Small intestine (tissue), 7 donors: ENCODE measurements around the gene ACTR3. TPM values are rescaled to one million over a fixed set of nuclear protein-coding genes. Genes with fewer than 3 reads are reported as not detected.
A peak's percentile ranks its signal among the peaks of the same experiment; 100 is the strongest.

Experiments
- DNase-seq, 2 donors: peaks; one replicate each; pipeline versions ENCODE4 v3.0.0 to v3.0.0-alpha.2; 2013
- FAIRE-seq: peaks from 2 replicates; lab custom pipeline; 2012; peaks lifted over from hg19 to GRCh38; lab: Jason Lieb, UNC
- H3K27ac ChIP-seq, 3 donors: one replicate each; pipeline ENCODE4 v1.5.1; 2013; ENCODE audit warnings: low read length in 2 of 3, mild to moderate bottlenecking in 2 of 3, control low read depth in 1 of 3, inconsistent platforms in 1 of 3, low read depth in 1 of 3, moderate library complexity in 1 of 3
- H3K27me3 ChIP-seq, 3 donors: one replicate each; pipeline ENCODE4 v1.6.1; 2013; ENCODE audit warnings: low read length in 3 of 3, inconsistent platforms in 1 of 3; ENCODE audit not compliant: control insufficient read depth in 3 of 3, insufficient read depth in 3 of 3
- H3K36me3 ChIP-seq, 3 donors: one replicate each; pipeline ENCODE4 v1.6.1; 2013; ENCODE audit warnings: low read length in 3 of 3, inconsistent platforms in 1 of 3, low read depth in 1 of 3, mild to moderate bottlenecking in 1 of 3, moderate library complexity in 1 of 3; ENCODE audit not compliant: control insufficient read depth in 3 of 3, insufficient read depth in 2 of 3
- H3K4me1 ChIP-seq, 3 donors: one replicate each; pipeline ENCODE4 v1.6.1; 2013; ENCODE audit warnings: low read length in 2 of 3, inconsistent platforms in 1 of 3, low read depth in 1 of 3, mild to moderate bottlenecking in 1 of 3, moderate library complexity in 1 of 3; ENCODE audit not compliant: control insufficient read depth in 3 of 3, insufficient read depth in 2 of 3
- H3K4me3 ChIP-seq, 3 donors: one replicate each; pipeline ENCODE4 v1.5.1; 2013; ENCODE audit warnings: low read length in 3 of 3, control low read depth in 1 of 3, inconsistent platforms in 1 of 3, low read depth in 1 of 3, mild to moderate bottlenecking in 1 of 3, moderate library complexity in 1 of 3
- H3K9me3 ChIP-seq, 2 donors: one replicate each; pipeline ENCODE4 v1.6.1; 2013; ENCODE audit warnings: low read depth in 1 of 2, low read length in 1 of 2; ENCODE audit not compliant: control insufficient read depth in 2 of 2, insufficient read depth in 1 of 2
- WGBS, 3 donors: extraction: QIAGEN DNeasy Blood & Tissue Kit; methylation state at CpG; one replicate each; pipeline ENCODE4 v1.1.7; 2013; 5-methylcytosine and 5-hydroxymethylcytosine counted together
- polyA plus RNA-seq, 4 donors: library from polyadenylated mRNA; stranded (reverse) in 3 of 4; unstranded in 1 of 4; fragments of 200-250 nt in 3 of 4; fragments of 120-200 nt in 1 of 4; gene quantifications; one replicate each; pipeline versions ENCODE4 v1.2.1 to v1.2.3, GENCODE V29; 2013
- donor health status: healthy with polysubstance abuse.
- donor health status: control.
- donor health status: control.
- donor health status: Bipolar disorder and iron deficiency.
- donor health status: healthy.

The ACTR3 gene
- polyA plus RNA-seq, 4 donors: 78.9 to 137 (median 95.4) TPM

GRCh38 chr2:113966832-113967231 is 76.9 kb downstream of the ACTR3 start:
- DNase-seq: peak; percentile 26 to 41
- no peak overlapping the region for H3K27ac ChIP-seq
- H3K36me3 ChIP-seq: peaks cover 0 to 2% (median 2%) of the 10 kb centered on the region in 3 donors
- peaks cover 0 to 3% (median 2%) of the 10 kb centered on the region in 3 donors for H3K4me1 ChIP-seq
- 13 to 32% (median 29%) methylated on average over 5 of the region's 5 CpGs for WGBS, 3 donors
- H3K27me3 ChIP-seq: no peaks in the 10 kb centered on the region
- no peak overlapping the region for H3K4me3 ChIP-seq
- no peaks in the 10 kb centered on the region for H3K9me3 ChIP-seq
- no peak for FAIRE-seq

- H3K27ac ChIP-seq: no peak overlapping the region
- peaks cover 0 to 3% (median 2%) of the 10 kb centered on the region in 3 donors for H3K4me1 ChIP-seq
- 87 to 92% (median 88%) methylated on average over 1 of the region's 1 CpG for WGBS, 3 donors
- DNase-seq (no peak), FAIRE-seq (no peak)
- H3K27me3 ChIP-seq: no peaks in the 10 kb centered on the region
- no peak overlapping the region for H3K4me3 ChIP-seq
- H3K9me3 ChIP-seq: no peaks in the 10 kb centered on the region
- H3K36me3 ChIP-seq: peaks cover 0 to 2% (median 2%) of the 10 kb centered on the region in 3 donors
Measured at GRCh38 chr2:113967272-113967671, 77.4 kb downstream of the ACTR3 start.

- no peaks in the 10 kb centered on the region for H3K9me3 ChIP-seq
- no peak overlapping the region for H3K27ac ChIP-seq
- no peak for DNase-seq
- H3K4me1 ChIP-seq: peaks cover 0 to 5% (median 0%) of the 10 kb centered on the region in 3 donors
- H3K4me3 ChIP-seq: no peak overlapping the region
- H3K36me3 ChIP-seq: peaks cover 2 to 6% (median 2%) of the 10 kb centered on the region in 3 donors
- FAIRE-seq: no peak
- 43 to 75% (median 68%) methylated on average over 3 of the region's 3 CpGs for WGBS, 3 donors
- H3K27me3 ChIP-seq: no peaks in the 10 kb centered on the region
Measured at GRCh38 chr2:113972766-113973165, 82.9 kb downstream of the ACTR3 start.

GRCh38 chr2:113973810-113974209 is 83.9 kb downstream of the ACTR3 start:
- FAIRE-seq (no peak), DNase-seq (no peak)
- no peaks in the 10 kb centered on the region for H3K9me3 ChIP-seq
- H3K27ac ChIP-seq: no peak overlapping the region
- 75 to 81% (median 76%) methylated on average over 4 of the region's 4 CpGs for WGBS, 3 donors
- no peak overlapping the region for H3K4me3 ChIP-seq
- peaks cover 0 to 13% (median 2%) of the 10 kb centered on the region in 3 donors for H3K4me1 ChIP-seq
- no peaks in the 10 kb centered on the region for H3K27me3 ChIP-seq
- H3K36me3 ChIP-seq: peaks cover 2 to 6% (median 2%) of the 10 kb centered on the region in 3 donors

GRCh38 chr2:113974727-113975126 is 84.8 kb downstream of the ACTR3 start:
- H3K36me3 ChIP-seq: peaks cover 2 to 3% (median 2%) of the 10 kb centered on the region in 3 donors
- H3K27ac ChIP-seq: no peak overlapping the region
- H3K27me3 ChIP-seq: no peaks in the 10 kb centered on the region
- H3K4me3 ChIP-seq: no peak overlapping the region
- WGBS, 3 donors: 55 to 82% (median 73%) methylated on average over 4 of the region's 4 CpGs
- no peak for DNase-seq
- no peak for FAIRE-seq
- H3K9me3 ChIP-seq: peaks cover 0 to 5% of the 10 kb centered on the region in 2 donors
- peaks cover 0 to 13% (median 2%) of the 10 kb centered on the region in 3 donors for H3K4me1 ChIP-seq

- FAIRE-seq: no peak
- DNase-seq: no peak
- no peaks in the 10 kb centered on the region for H3K27me3 ChIP-seq
- WGBS, 3 donors: 85 to 86% (median 86%) methylated on average over 7 of the region's 7 CpGs
- peaks cover 0 to 13% (median 2%) of the 10 kb centered on the region in 3 donors for H3K4me1 ChIP-seq
- H3K9me3 ChIP-seq: peaks cover 0 to 10% of the 10 kb centered on the region in 2 donors
- no peak overlapping the region for H3K4me3 ChIP-seq
- no peak overlapping the region for H3K27ac ChIP-seq
- peaks cover 2 to 3% (median 2%) of the 10 kb centered on the region in 3 donors for H3K36me3 ChIP-seq
Measured at GRCh38 chr2:113976277-113976928, 86.5 kb downstream of the ACTR3 start.

- WGBS, 3 donors: 89 to 90% (median 90%) methylated on average over 8 of the region's 8 CpGs
- FAIRE-seq (no peak), DNase-seq (no peak)
- H3K9me3 ChIP-seq: peaks cover 0 to 10% of the 10 kb centered on the region in 2 donors
- H3K4me1 ChIP-seq: peaks cover 0 to 13% (median 2%) of the 10 kb centered on the region in 3 donors
- peak overlapping the region in 1 of 3 donors; percentile 24 for H3K27ac ChIP-seq
- no peak overlapping the region for H3K4me3 ChIP-seq
- H3K36me3 ChIP-seq: peaks cover 0 to 3% (median 2%) of the 10 kb centered on the region in 3 donors
- no peaks in the 10 kb centered on the region for H3K27me3 ChIP-seq
Measured at GRCh38 chr2:113977060-113977659, 87.3 kb downstream of the ACTR3 start.

GRCh38 chr2:113977660-113978523 is 88.0 kb downstream of the ACTR3 start:
- Histone ChIP-seq H3K9me3 (peaks cover 0 to 10% of the 10 kb centered on the region in 2 donors), H3K27me3 (no peaks in the 10 kb centered on the region), H3K4me1 (peaks cover 0 to 13% (median 2%) of the 10 kb centered on the region in 3 donors), H3K27ac (peak overlapping the region in 2 of 3 donors; percentile 52 to 67), H3K36me3 (peaks cover 0 to 3% (median 2%) of the 10 kb centered on the region in 3 donors), H3K4me3 (no peak overlapping the region)
- 14 to 44% (median 33%) methylated on average over 16 of the region's 16 CpGs for WGBS, 3 donors
- peak; percentile 42 to 79 for DNase-seq
- FAIRE-seq: no peak
